ENCODE data around the gene VWA3A. TPM values are rescaled to one million over a fixed set of nuclear protein-coding genes. Genes with fewer than 3 reads are reported as not detected.
"Not testable (repeated sequence)": the region's sequence is repeated elsewhere in the genome, so short reads cannot be mapped to it uniquely, and the experiment has no call there.

Gene VWA3A
- total RNA-seq, 4 donors from 2014 or later, result 0.21 to 1.2 (median 0.26) TPM; not detected in 1

GRCh38 chr16:22103441-22103840, 11.1 kb downstream of the VWA3A start:
- H3K4me3 ChIP-seq, result no peak overlapping the region
- peaks cover 5% of the 10 kb centered on the region for H3K27me3 ChIP-seq
- H3K36me3 ChIP-seq, result no peaks in the 10 kb centered on the region
- no peak for DNase-seq (ENCODE audit: low spot score in 2 of 2)
- TF ChIP-seq POLR2AphosphoS5 (IDR thresholded peaks at IDR 0.05) (no peak), EP300 (IDR thresholded peaks at IDR 0.05) (no peak), POLR2A (IDR thresholded peaks at IDR 0.05) (no peak), CTCF (IDR thresholded peaks at IDR 0.05) (no peak)
- H3K27ac ChIP-seq, result no peak overlapping the region
- H3K4me1 ChIP-seq, result no peaks in the 10 kb centered on the region
- WGBS, result 87% methylated on average over 1 of the region's 1 CpG
- no peaks in the 10 kb centered on the region for H3K9me3 ChIP-seq

- no peak for DNase-seq (ENCODE audit: low spot score in 2 of 2)
- Histone ChIP-seq H3K27ac (no peak overlapping the region), H3K27me3 (peaks cover 9% of the 10 kb centered on the region), H3K9me3 (no peaks in the 10 kb centered on the region), H3K4me1 (no peaks in the 10 kb centered on the region), H3K4me3 (no peak overlapping the region), H3K36me3 (no peaks in the 10 kb centered on the region)
- TF ChIP-seq EP300 (IDR thresholded peaks at IDR 0.05) (no peak), POLR2AphosphoS5 (IDR thresholded peaks at IDR 0.05) (no peak), POLR2A (IDR thresholded peaks at IDR 0.05) (no peak), CTCF (IDR thresholded peaks at IDR 0.05) (no peak)
- 73% methylated on average over 4 of the region's 4 CpGs for WGBS
These were observed 17.0 kb downstream of the VWA3A start for GRCh38 chr16:22109258-22109898.

GRCh38 chr16:22111629-22112028, 19.3 kb downstream of the VWA3A start:
- H3K9me3 ChIP-seq; H3K27ac ChIP-seq; H3K27me3 ChIP-seq; H3K4me3 ChIP-seq; DNase-seq (ENCODE audit: low spot score in 2 of 2); H3K36me3 ChIP-seq; H3K4me1 ChIP-seq: not testable (repeated sequence)
- 94% methylated on average over 5 of the region's 5 CpGs for WGBS

GRCh38 chr16:22116095-22116700, 23.9 kb downstream of the VWA3A start:
- H3K4me3 ChIP-seq, result no peak overlapping the region
- no peak for TF ChIP-seq EP300 (IDR thresholded peaks at IDR 0.05)
- TF ChIP-seq POLR2AphosphoS5 (IDR thresholded peaks at IDR 0.05), result no peak
- TF ChIP-seq POLR2A (IDR thresholded peaks at IDR 0.05), result no peak
- TF ChIP-seq CTCF (IDR thresholded peaks at IDR 0.05), result no peak
- no peaks in the 10 kb centered on the region for H3K36me3 ChIP-seq
- H3K27me3 ChIP-seq, result no peaks in the 10 kb centered on the region
- H3K27ac ChIP-seq, result no peak overlapping the region
- H3K9me3 ChIP-seq, result no peaks in the 10 kb centered on the region
- WGBS, result 84% methylated on average over 2 of the region's 2 CpGs
- no peak for DNase-seq (ENCODE audit: low spot score in 2 of 2)
- no peaks in the 10 kb centered on the region for H3K4me1 ChIP-seq

- TF ChIP-seq POLR2AphosphoS5 (IDR thresholded peaks at IDR 0.05) (no peak), POLR2A (IDR thresholded peaks at IDR 0.05) (no peak), CTCF (IDR thresholded peaks at IDR 0.05) (no peak), EP300 (IDR thresholded peaks at IDR 0.05) (no peak)
- whole genome bisulfite sequencing, result 88% methylated on average over 2 of the region's 2 CpGs
- DNase-seq (ENCODE audit: low spot score in 2 of 2), result no peak
- Histone ChIP-seq H3K36me3 (no peaks in the 10 kb centered on the region), H3K9me3 (no peaks in the 10 kb centered on the region), H3K4me3 (no peak overlapping the region), H3K4me1 (no peaks in the 10 kb centered on the region), H3K27ac (no peak overlapping the region), H3K27me3 (no peaks in the 10 kb centered on the region)
These were observed 25.3 kb downstream of the VWA3A start for GRCh38 chr16:22117609-22118008.

Data from suprapubic skin (tissue), 4 donors.